Activated CD4-positive, alpha-beta memory T cell treated with anti-CD3 and anti-CD28 coated beads for 36 hours (primary cell): Measurements from ENCODE around the gene MOB2. TPM values are rescaled to one million over a fixed set of nuclear protein-coding genes. Genes with fewer than 3 reads are reported as not detected.

Source experiments
- CTCF ChIA-PET: fragments of 350-600 bp; sonication (Branson Sonifier 250); formaldehyde crosslinking; loops from one replicate; lab custom pipeline; 2021; ENCODE audit warnings: antibody characterized with exemption, inconsistent platforms; lab: Charles Lee
- POLR2A ChIA-PET: fragments of 350-600 bp; sonication (Branson Sonifier 250); formaldehyde crosslinking; loops from one replicate; lab custom pipeline; 2021; ENCODE audit warnings: antibody characterized with exemption; lab: Charles Lee
- DNase-seq: peaks from one replicate; pipeline ENCODE4 v3.0.0-alpha.2; 2020
- H3K27ac Mint-ChIP-seq: one replicate; pipeline ENCODE4 v1.8.0; 2021; ENCODE audit warnings: mixed read lengths
- H3K27me3 Mint-ChIP-seq: one replicate; pipeline ENCODE4 v1.8.0; 2021; ENCODE audit warnings: mixed read lengths
- H3K36me3 Mint-ChIP-seq: one replicate; pipeline ENCODE4 v1.8.0; 2021; ENCODE audit warnings: mixed read lengths
- H3K4me1 Mint-ChIP-seq: one replicate; pipeline ENCODE4 v1.8.0; 2021; ENCODE audit warnings: low read depth, mixed read lengths
- H3K4me3 Mint-ChIP-seq: one replicate; pipeline ENCODE4 v1.8.0; 2021; ENCODE audit warnings: mild to moderate bottlenecking, mixed read lengths
- H3K9me3 Mint-ChIP-seq: one replicate; pipeline ENCODE4 v1.8.0; 2021; ENCODE audit warnings: mixed read lengths
- intact Hi-C: fragments of 100-400 bp; cut with micrococcal nuclease; formaldehyde crosslinking; loops from one replicate; pipeline ENCODE4 v1.15.1; 2023
- total RNA-seq, 2 experiments: library from RNA; stranded (reverse); gene quantifications; one replicate each; pipeline ENCODE4 v1.2.3, GENCODE V29; 2021

Gene MOB2
- total RNA-seq, 2 experiments from 2014 or later: 15.9 to 17.9 TPM

DNA sequence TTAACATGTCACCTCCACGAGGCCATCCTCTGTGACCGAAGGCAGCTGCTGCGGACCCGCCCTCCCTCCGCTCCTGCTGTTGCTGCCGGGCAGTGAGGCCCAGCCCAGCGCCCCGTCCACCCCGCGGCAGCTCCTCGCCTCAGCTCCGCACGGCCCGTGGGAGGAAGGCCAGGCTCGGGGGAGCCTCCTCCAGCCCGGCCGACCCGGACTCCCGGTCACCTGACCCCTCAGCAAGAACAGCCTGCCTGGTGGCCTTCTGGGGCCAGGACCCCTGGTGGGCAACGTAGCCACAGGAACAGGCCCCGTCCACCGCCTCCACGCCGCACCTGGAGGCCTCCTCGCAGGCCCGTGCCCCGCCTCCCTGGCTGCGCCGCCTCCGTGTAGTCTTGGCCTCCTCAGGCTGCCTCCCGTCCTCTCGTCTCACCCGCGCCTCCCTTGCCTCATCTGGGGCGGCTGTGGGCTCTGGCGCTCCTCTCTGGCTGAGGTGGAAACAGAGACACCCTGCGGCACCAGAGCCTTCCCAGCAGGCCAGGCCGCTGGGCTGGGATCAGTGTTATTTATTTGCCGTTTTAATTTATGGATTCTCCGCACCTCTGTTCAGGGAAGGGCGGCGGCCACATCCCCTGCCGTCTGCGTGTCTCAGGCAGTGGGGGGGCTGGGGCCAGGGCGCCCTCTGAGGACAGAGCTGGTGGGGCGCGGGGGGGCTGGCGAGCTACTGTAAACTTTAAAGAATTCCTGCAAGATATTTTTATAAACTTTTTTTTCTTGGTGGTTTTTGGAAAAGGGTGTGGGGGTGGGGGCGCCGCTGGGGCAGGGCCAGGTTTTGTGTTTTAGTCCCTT lies 25.4 kb downstream of the MOB2 start:
- Mint-ChIP-seq H3K4me1 (no peaks in the 10 kb centered on the region), H3K36me3 (no peaks in the 10 kb centered on the region), H3K27me3 (no peaks in the 10 kb centered on the region), H3K27ac (no peak overlapping the region), H3K4me3 (no peak overlapping the region), H3K9me3 (no peaks in the 10 kb centered on the region)
- intact Hi-C loops: no loop called here
- POLR2A ChIA-PET: no interaction called here
- CTCF ChIA-PET: no interaction called here
- DNase-seq: no peak

GRCh38 chr11:1460396-1460985 lies 26.1 kb downstream of the MOB2 start:
- H3K4me3 Mint-ChIP-seq: no peak overlapping the region
- no peaks in the 10 kb centered on the region for H3K27me3 Mint-ChIP-seq
- ChIA-PET POLR2A (no interaction called here), CTCF (no interaction called here)
- intact Hi-C loops: no loop called here
- DNase-seq: no peak
- no peaks in the 10 kb centered on the region for H3K36me3 Mint-ChIP-seq
- H3K4me1 Mint-ChIP-seq: no peaks in the 10 kb centered on the region
- no peak overlapping the region for H3K27ac Mint-ChIP-seq
- H3K9me3 Mint-ChIP-seq: no peaks in the 10 kb centered on the region

DNA sequence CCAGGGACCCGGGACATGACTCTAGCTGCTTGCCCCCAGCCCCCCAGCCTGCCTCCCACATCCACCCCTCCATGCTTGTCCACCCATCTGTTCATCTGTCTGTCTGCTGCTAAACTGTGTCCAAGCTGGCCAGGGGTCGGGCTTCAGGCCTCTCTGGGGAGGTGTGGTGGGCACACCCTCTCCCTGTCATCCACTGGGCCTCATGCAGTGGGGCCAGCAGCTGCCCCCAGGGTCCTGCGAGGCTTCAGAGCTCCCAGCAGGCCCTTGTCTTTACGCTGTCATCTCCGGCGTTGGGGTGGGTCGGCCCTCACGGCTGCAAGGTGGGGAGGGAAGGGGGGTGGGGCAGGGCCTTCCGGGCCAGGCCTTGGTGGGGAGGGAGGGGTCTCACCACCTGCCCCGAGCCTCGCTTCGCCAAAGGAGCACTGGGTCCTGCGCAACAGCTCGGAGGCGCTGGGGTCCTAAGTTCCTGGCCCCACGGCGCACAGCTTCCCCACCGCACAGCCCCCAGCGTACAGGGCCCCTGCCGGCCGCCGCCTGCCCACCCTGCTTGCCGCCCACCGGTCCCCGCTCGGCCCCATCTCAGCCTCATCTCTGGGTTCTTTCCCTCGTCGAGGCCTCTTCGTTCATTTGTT lies 26.7 kb downstream of the MOB2 start:
- no peak for DNase-seq
- Mint-ChIP-seq H3K9me3 (no peaks in the 10 kb centered on the region), H3K4me3 (no peak overlapping the region), H3K27me3 (no peaks in the 10 kb centered on the region), H3K27ac (no peak overlapping the region), H3K4me1 (no peaks in the 10 kb centered on the region), H3K36me3 (no peaks in the 10 kb centered on the region)
- CTCF ChIA-PET: no interaction called here
- intact Hi-C loops: no loop called here
- POLR2A ChIA-PET: no interaction called here

- Mint-ChIP-seq H3K27me3 (no peaks in the 10 kb centered on the region), H3K4me1 (no peaks in the 10 kb centered on the region), H3K36me3 (no peaks in the 10 kb centered on the region), H3K4me3 (no peak overlapping the region), H3K27ac (no peak overlapping the region), H3K9me3 (no peaks in the 10 kb centered on the region)
- ChIA-PET CTCF (no interaction called here), POLR2A (no interaction called here)
- DNase-seq: no peak
- intact Hi-C loops: no loop called here
Measured at GRCh38 chr11:1459219-1459575, 27.4 kb downstream of the MOB2 start.

DNA sequence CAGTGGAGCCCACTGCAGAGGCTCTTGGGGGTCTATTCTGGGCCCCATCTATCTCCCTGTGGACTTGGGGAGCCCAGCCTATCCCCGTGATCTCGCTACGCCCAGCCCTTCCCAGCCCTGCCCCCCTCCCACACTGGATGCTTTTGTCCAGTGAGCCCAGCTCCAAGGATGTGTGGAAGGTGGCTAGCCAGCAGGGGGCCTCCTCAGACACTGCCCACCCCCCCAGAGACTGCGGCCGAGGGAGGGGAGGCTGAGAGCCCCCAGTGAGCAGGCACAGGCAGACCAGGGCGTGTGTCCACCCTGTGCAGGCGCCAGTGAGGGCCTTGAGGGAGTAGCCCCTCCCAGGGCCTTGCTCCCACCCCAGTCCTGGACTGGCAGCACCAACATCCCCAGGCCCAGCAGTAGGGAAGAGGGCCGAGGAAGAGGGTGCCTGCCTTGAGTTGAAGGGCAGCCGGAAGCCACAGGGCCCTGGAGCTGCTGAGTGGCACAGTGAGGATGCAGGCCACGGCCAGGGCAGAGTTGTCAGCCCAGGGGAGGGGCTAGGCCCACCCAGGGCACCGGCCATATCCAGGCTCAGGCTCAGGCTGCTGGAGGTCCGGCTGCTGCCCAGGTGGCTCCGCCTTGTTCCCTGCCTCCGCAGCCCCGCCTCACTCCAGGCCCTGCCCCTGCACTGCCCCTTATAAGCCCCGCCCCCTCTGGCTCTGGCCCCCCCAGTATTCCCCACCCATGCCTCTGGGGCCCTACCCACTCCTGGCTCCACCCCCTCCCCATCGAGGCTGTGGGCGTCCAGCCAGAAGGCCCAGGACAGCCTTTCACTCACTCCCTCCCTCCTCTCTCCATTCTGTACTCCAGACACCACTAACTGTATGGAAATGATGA lies 28.0 kb downstream of the MOB2 start:
- no peak for DNase-seq
- H3K9me3 Mint-ChIP-seq: no peaks in the 10 kb centered on the region
- H3K27me3 Mint-ChIP-seq: no peaks in the 10 kb centered on the region
- intact Hi-C loops: no loop called here
- ChIA-PET CTCF (no interaction called here), POLR2A (no interaction called here)
- H3K27ac Mint-ChIP-seq: no peak overlapping the region
- no peaks in the 10 kb centered on the region for H3K36me3 Mint-ChIP-seq
- no peak overlapping the region for H3K4me3 Mint-ChIP-seq
- H3K4me1 Mint-ChIP-seq: no peaks in the 10 kb centered on the region

- POLR2A ChIA-PET: no interaction called here
Measured at GRCh38 chr11:1457856-1458255, 28.7 kb downstream of the MOB2 start.

DNA sequence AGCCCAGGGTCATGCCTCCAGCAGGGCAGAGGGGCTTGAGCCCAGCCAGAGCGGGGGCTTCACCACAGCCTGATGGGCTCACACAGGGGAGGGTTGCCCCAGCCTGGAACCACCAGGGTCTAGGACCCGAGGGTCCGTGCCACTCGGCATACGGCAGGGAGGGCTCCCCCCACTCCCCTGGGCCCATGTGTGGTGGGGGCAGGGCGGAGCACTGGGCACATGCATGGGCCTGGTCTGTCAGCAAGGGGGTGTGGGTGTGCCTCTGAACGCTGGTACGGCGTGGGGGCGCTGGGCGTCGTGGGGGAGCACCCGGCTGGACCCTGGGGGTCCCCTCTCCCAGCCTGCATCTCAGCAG lies 29.3 kb downstream of the MOB2 start:
- Mint-ChIP-seq H3K27ac (no peak overlapping the region), H3K27me3 (no peaks in the 10 kb centered on the region), H3K36me3 (no peaks in the 10 kb centered on the region), H3K4me3 (no peak overlapping the region), H3K4me1 (no peaks in the 10 kb centered on the region), H3K9me3 (no peaks in the 10 kb centered on the region)
- intact Hi-C loops: no loop called here
- POLR2A ChIA-PET: no interaction called here
- CTCF ChIA-PET: no interaction called here
- no peak for DNase-seq

More at GRCh38 chr11:1457856-1458255, 28.7 kb downstream of the MOB2 start:
- intact Hi-C loops: no loop called here
- Mint-ChIP-seq H3K4me3 (no peak overlapping the region), H3K27ac (no peak overlapping the region), H3K9me3 (no peaks in the 10 kb centered on the region), H3K36me3 (no peaks in the 10 kb centered on the region), H3K27me3 (no peaks in the 10 kb centered on the region), H3K4me1 (no peaks in the 10 kb centered on the region)
- DNase-seq: no peak
- CTCF ChIA-PET: no interaction called here

DNA sequence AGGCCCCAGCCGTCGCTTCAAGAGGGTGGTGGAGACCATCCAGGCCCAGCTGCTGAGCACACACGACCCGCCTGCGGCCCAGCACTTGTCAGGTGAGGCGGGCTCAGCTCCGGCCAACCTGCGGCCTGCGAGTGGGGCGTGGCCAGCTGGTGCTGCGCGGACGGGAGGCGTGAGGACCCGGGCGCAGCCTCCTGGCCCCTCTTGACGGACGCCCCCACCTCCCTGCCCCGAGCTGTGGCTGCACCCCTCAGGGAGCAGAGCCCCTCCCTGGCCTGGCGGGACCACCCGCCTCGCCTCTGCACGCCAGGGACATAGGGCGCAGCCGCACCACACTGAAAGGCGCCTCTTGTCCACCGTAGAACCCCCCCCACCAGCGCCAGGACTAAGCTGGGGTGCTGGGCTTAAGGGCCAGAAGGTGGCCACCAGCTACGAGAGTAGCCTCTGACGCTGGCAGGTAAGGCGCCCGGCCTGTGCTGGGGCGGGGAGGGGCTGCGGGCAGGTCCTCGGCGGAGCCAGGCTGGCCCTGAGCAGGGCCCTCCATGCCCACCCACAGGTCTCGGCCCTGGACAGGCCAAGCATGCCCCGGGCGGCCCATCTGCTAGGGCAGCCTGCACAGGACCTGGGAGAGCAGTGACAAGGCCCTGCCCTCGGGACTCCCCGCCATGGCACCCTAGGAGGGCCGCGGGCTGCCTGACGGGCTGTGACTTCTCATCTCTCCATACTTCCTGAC lies 29.8 kb downstream of the MOB2 start:
- Mint-ChIP-seq H3K27ac (no peak overlapping the region), H3K27me3 (no peaks in the 10 kb centered on the region), H3K4me3 (no peak overlapping the region), H3K36me3 (no peaks in the 10 kb centered on the region), H3K4me1 (no peaks in the 10 kb centered on the region), H3K9me3 (no peaks in the 10 kb centered on the region)
- ChIA-PET POLR2A (no interaction called here), CTCF (no interaction called here)
- DNase-seq: no peak
- intact Hi-C loops: no loop called here

DNA sequence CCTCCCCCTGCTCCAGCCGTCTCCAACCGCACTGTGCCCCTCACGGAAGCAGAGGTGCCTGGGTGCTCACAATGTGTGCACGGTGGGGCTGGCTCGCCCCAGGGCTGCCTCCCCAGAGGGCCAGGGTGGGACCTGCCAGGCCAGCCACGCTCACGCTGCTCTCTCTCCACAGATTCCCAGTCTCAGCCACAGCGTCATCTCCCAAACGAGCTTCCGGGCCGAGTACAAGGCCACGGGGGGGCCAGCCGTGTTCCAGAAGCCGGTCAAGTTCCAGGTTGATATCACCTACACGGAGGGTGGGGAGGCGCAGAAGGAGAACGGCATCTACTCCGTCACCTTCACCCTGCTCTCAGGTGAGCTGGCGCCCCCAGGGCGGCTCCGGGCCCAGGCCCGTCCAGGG lies 30.4 kb downstream of the MOB2 start:
- ChIA-PET POLR2A (no interaction called here), CTCF (interaction anchor here (4.4 kb wide), 1 partner anchor 118 kb away, joined by 21 read pairs; no protein-coding TSS in a partner anchor)
- H3K9me3 Mint-ChIP-seq: no peaks in the 10 kb centered on the region
- DNase-seq: no peak
- no peaks in the 10 kb centered on the region for H3K27me3 Mint-ChIP-seq
- no peak overlapping the region for H3K4me3 Mint-ChIP-seq
- no peak overlapping the region for H3K27ac Mint-ChIP-seq
- intact Hi-C loops: no loop called here
- no peaks in the 10 kb centered on the region for H3K4me1 Mint-ChIP-seq
- no peaks in the 10 kb centered on the region for H3K36me3 Mint-ChIP-seq

- no peak for DNase-seq
- Mint-ChIP-seq H3K36me3 (no peaks in the 10 kb centered on the region), H3K27ac (no peak overlapping the region), H3K4me1 (no peaks in the 10 kb centered on the region), H3K9me3 (no peaks in the 10 kb centered on the region), H3K4me3 (no peak overlapping the region), H3K27me3 (no peaks in the 10 kb centered on the region)
- ChIA-PET POLR2A (no interaction called here), CTCF (interaction anchor here (4.4 kb wide), 1 partner anchor 119 kb away, joined by 21 read pairs; no protein-coding TSS in a partner anchor)
- intact Hi-C loops: no loop called here
Measured at GRCh38 chr11:1455763-1456060, 30.9 kb downstream of the MOB2 start.

- CTCF ChIA-PET: interaction anchor here (4.4 kb wide), 1 partner anchor 119 kb away, joined by 21 read pairs; no protein-coding TSS in a partner anchor
Measured at GRCh38 chr11:1455032-1455762, 31.4 kb downstream of the MOB2 start.

More at GRCh38 chr11:1455032-1455762, 31.4 kb downstream of the MOB2 start:
- intact Hi-C loops: no loop called here
- Mint-ChIP-seq H3K27me3 (no peaks in the 10 kb centered on the region), H3K9me3 (no peaks in the 10 kb centered on the region), H3K36me3 (no peaks in the 10 kb centered on the region), H3K4me1 (no peaks in the 10 kb centered on the region), H3K4me3 (no peak overlapping the region), H3K27ac (no peak overlapping the region)
- no peak for DNase-seq
- POLR2A ChIA-PET: no interaction called here
